ENCODE measurements around the gene TMEM271.
"Not testable (repeated sequence)": the region's sequence is repeated elsewhere in the genome, so short reads cannot be mapped to it uniquely, and the experiment has no call there.

TMEM271 gene

DNA sequence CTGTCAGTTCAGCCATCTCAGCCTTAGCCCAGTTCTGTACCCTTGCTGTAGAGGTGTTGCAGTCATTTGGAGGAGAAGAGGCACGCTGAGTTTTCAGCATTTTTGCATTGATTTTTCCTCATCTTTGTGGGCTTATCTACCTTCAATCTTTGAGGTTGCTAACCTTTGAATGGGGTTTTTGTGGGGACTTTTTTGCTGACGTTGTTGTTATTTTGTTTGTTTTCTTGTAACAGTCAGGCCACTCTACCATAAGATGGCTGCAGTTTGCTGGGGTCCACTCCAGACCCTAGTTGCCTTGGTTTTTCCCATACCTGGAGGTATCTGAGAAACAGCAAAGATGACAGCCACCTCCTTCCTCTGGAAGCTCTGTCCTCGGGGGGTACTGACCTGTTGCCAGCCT is 22.8 kb upstream of the TMEM271 start:
- Histone ChIP-seq H3K27ac (ENCODE audit: low read depth, low read length) (no peak overlapping the region), H3K4me3 (ENCODE audit: low read length) (no peak overlapping the region)
- WGBS (ENCODE audit: extremely low coverage, insufficient coverage, low lambda C conversion rate): no CpG with 5 or more reads among the region's 3 CpGs

DNA sequence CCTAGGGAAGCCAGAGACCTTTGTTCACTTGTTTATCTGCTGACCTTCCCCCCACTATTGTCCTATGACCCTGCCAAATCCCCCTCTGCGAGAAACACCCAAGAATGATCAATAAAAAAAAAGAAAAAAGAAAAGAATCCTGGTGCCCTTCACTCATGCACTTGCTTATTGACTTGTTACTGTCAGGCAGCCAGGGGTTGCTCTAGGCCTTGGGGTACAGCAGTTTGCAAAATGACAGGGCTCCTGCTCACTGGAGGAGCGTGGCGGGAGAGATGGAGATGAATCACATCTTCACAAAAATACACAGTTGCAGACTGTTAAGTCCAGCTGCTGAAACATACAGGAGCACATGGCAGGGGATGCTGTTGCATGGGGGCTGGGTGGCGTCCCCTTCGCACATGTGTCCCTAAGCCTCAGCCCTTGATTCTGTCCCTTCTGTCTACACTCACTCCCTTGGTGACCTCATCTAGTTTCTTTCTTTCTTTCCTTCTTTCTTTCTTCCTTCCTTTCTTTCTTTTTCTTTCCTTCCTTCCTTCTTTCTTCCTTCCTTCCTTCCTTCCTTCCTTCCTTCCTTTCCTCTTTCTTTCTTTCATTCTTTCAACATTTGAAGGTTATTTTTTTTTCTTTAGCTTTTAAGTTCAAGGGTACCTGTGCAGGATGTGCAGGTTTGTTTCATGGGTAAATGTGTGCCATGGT is 16.9 kb upstream of the TMEM271 start:
- no peak overlapping the region for H3K4me2 ChIP-seq (ENCODE audit: low read length)
- WGBS (ENCODE audit: extremely low coverage, insufficient coverage, low lambda C conversion rate): no CpG with 5 or more reads among the region's 5 CpGs
- H3K79me1 ChIP-seq (ENCODE audit: low read length): no peaks in the 10 kb centered on the region
- H3K23ac ChIP-seq (ENCODE audit: low read length): no peak overlapping the region
- no peak overlapping the region for H3K9ac ChIP-seq (ENCODE audit: low read length)
- DNase-seq: no peak
- no peak overlapping the region for H4K8ac ChIP-seq (ENCODE audit: low read depth, low read length)
- H4K5ac ChIP-seq (ENCODE audit: low read length): no peak overlapping the region
- no peak overlapping the region for H3K27ac ChIP-seq (ENCODE audit: low read depth, low read length)
- H2BK15ac ChIP-seq (replicated peaks; ENCODE audit: low read depth): no peak overlapping the region
- no peak overlapping the region for H3K4ac ChIP-seq (ENCODE audit: low read depth, low read length)
- no peaks in the 10 kb centered on the region for H3K79me2 ChIP-seq (ENCODE audit: control insufficient read depth, insufficient read depth, low read length)
- H3K4me1 ChIP-seq (ENCODE audit: control insufficient read depth, low read depth, low read length): no peaks in the 10 kb centered on the region
- no peak overlapping the region for H3K18ac ChIP-seq (ENCODE audit: low read length)
- H3K36me3 ChIP-seq (ENCODE audit: control insufficient read depth, insufficient read depth, low read length): no peaks in the 10 kb centered on the region
- H3K56ac ChIP-seq (ENCODE audit: low read length): no peak overlapping the region
- no peak overlapping the region for H2BK120ac ChIP-seq (ENCODE audit: low read depth, low read length)
- no peaks in the 10 kb centered on the region for H3K27me3 ChIP-seq (ENCODE audit: insufficient read depth, low read length, poor library complexity)
- H2AK5ac ChIP-seq (ENCODE audit: low read length): no peak overlapping the region
- no peak overlapping the region for H3K4me3 ChIP-seq (ENCODE audit: low read length)
- no peak overlapping the region for H2BK5ac ChIP-seq (ENCODE audit: low read length)

More for the DNA sequence above, 22.8 kb upstream of the TMEM271 start:
- no peak overlapping the region for H2BK5ac ChIP-seq (ENCODE audit: low read length)
- no peaks in the 10 kb centered on the region for H3K79me1 ChIP-seq (ENCODE audit: low read length)
- H2BK120ac ChIP-seq (ENCODE audit: low read depth, low read length): no peak overlapping the region
- no peak overlapping the region for H3K9ac ChIP-seq (ENCODE audit: low read length)
- H3K4ac ChIP-seq (ENCODE audit: low read depth, low read length): no peak overlapping the region
- H3K18ac ChIP-seq (ENCODE audit: low read length): no peak overlapping the region
- no peak for DNase-seq
- H3K56ac ChIP-seq (ENCODE audit: low read length): no peak overlapping the region
- no peaks in the 10 kb centered on the region for H3K27me3 ChIP-seq (ENCODE audit: insufficient read depth, low read length, poor library complexity)
- H3K4me2 ChIP-seq (ENCODE audit: low read length): no peak overlapping the region
- H2AK5ac ChIP-seq (ENCODE audit: low read length): no peak overlapping the region
- no peak overlapping the region for H3K23ac ChIP-seq (ENCODE audit: low read length)
- H3K79me2 ChIP-seq (ENCODE audit: control insufficient read depth, insufficient read depth, low read length): no peaks in the 10 kb centered on the region
- no peak overlapping the region for H2BK15ac ChIP-seq (replicated peaks; ENCODE audit: low read depth)
- no peaks in the 10 kb centered on the region for H3K4me1 ChIP-seq (ENCODE audit: control insufficient read depth, low read depth, low read length)
- no peaks in the 10 kb centered on the region for H3K36me3 ChIP-seq (ENCODE audit: control insufficient read depth, insufficient read depth, low read length)
- no peak overlapping the region for H4K5ac ChIP-seq (ENCODE audit: low read length)
- no peak overlapping the region for H4K8ac ChIP-seq (ENCODE audit: low read depth, low read length)

DNA sequence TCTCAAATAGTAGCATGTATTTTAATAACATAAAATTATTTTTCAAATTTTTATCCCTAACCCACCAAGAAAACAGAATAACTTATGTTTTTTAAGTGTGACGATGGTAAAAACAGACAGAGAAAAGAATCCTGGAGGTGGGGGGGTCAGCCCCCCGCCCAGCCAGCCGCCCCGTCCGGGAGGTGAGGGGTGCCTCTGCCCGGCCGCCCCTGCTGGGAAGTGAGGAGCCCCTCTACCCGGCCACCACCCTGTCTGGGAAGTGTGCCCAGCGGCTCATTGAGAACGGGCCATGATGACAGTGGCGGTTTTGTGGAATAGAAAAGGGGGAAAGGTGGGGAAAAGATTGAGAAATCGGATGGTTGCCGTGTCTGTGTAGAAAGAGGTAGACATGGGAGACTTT is 16.1 kb upstream of the TMEM271 start:
- not testable (repeated sequence) for H2BK5ac ChIP-seq (ENCODE audit: low read length); H4K5ac ChIP-seq (ENCODE audit: low read length)
- WGBS (ENCODE audit: extremely low coverage, insufficient coverage, low lambda C conversion rate): no CpG with 5 or more reads among the region's 13 CpGs

GRCh38 chr4:590313-590841 is 14.3 kb upstream of the TMEM271 start:
- no peak overlapping the region for H3K4me3 ChIP-seq (ENCODE audit: low read length)
- no peak overlapping the region for H3K18ac ChIP-seq (ENCODE audit: low read length)
- no peak overlapping the region for H2BK5ac ChIP-seq (ENCODE audit: low read length)
- no peaks in the 10 kb centered on the region for H3K79me1 ChIP-seq (ENCODE audit: low read length)
- no peak for DNase-seq
- H3K56ac ChIP-seq (ENCODE audit: low read length): no peak overlapping the region
- no CpG with 5 or more reads among the region's 12 CpGs for WGBS (ENCODE audit: extremely low coverage, insufficient coverage, low lambda C conversion rate)
- no peak overlapping the region for H3K27ac ChIP-seq (ENCODE audit: low read depth, low read length)
- no peak overlapping the region for H2BK15ac ChIP-seq (replicated peaks; ENCODE audit: low read depth)
- H4K5ac ChIP-seq (ENCODE audit: low read length): no peak overlapping the region
- H2AK5ac ChIP-seq (ENCODE audit: low read length): no peak overlapping the region
- H3K27me3 ChIP-seq (ENCODE audit: insufficient read depth, low read length, poor library complexity): no peaks in the 10 kb centered on the region
- no peaks in the 10 kb centered on the region for H3K36me3 ChIP-seq (ENCODE audit: control insufficient read depth, insufficient read depth, low read length)
- no peak overlapping the region for H3K4me2 ChIP-seq (ENCODE audit: low read length)
- no peaks in the 10 kb centered on the region for H3K4me1 ChIP-seq (ENCODE audit: control insufficient read depth, low read depth, low read length)
- no peaks in the 10 kb centered on the region for H3K79me2 ChIP-seq (ENCODE audit: control insufficient read depth, insufficient read depth, low read length)
- H2BK120ac ChIP-seq (ENCODE audit: low read depth, low read length): no peak overlapping the region
- no peak overlapping the region for H3K23ac ChIP-seq (ENCODE audit: low read length)
- no peak overlapping the region for H3K9ac ChIP-seq (ENCODE audit: low read length)
- H3K4ac ChIP-seq (ENCODE audit: low read depth, low read length): no peak overlapping the region
- no peak overlapping the region for H4K8ac ChIP-seq (ENCODE audit: low read depth, low read length)

More for the DNA sequence above, 16.1 kb upstream of the TMEM271 start:
- H3K4me3 ChIP-seq (ENCODE audit: low read length); H3K18ac ChIP-seq (ENCODE audit: low read length); H3K79me1 ChIP-seq (ENCODE audit: low read length); H4K8ac ChIP-seq (ENCODE audit: low read depth, low read length); H3K36me3 ChIP-seq (ENCODE audit: control insufficient read depth, insufficient read depth, low read length); DNase-seq; H2BK120ac ChIP-seq (ENCODE audit: low read depth, low read length); H3K56ac ChIP-seq (ENCODE audit: low read length); H2BK15ac ChIP-seq (replicated peaks; ENCODE audit: low read depth); H2AK5ac ChIP-seq (ENCODE audit: low read length); H3K23ac ChIP-seq (ENCODE audit: low read length); H3K27ac ChIP-seq (ENCODE audit: low read depth, low read length); H3K9ac ChIP-seq (ENCODE audit: low read length); H3K4ac ChIP-seq (ENCODE audit: low read depth, low read length); H3K79me2 ChIP-seq (ENCODE audit: control insufficient read depth, insufficient read depth, low read length); H3K4me2 ChIP-seq (ENCODE audit: low read length); H3K27me3 ChIP-seq (ENCODE audit: insufficient read depth, low read length, poor library complexity); H3K4me1 ChIP-seq (ENCODE audit: control insufficient read depth, low read depth, low read length): not testable (repeated sequence)

- DNase-seq: no peak
- no peak overlapping the region for H2BK120ac ChIP-seq (ENCODE audit: low read depth, low read length)
- H3K4ac ChIP-seq (ENCODE audit: low read depth, low read length): no peak overlapping the region
- no peak overlapping the region for H3K27ac ChIP-seq (ENCODE audit: low read depth, low read length)
- no peaks in the 10 kb centered on the region for H3K4me1 ChIP-seq (ENCODE audit: control insufficient read depth, low read depth, low read length)
- H3K18ac ChIP-seq (ENCODE audit: low read length): no peak overlapping the region
- H2AK5ac ChIP-seq (ENCODE audit: low read length): no peak overlapping the region
- H3K79me2 ChIP-seq (ENCODE audit: control insufficient read depth, insufficient read depth, low read length): no peaks in the 10 kb centered on the region
- no peak overlapping the region for H3K4me3 ChIP-seq (ENCODE audit: low read length)
- no peaks in the 10 kb centered on the region for H3K27me3 ChIP-seq (ENCODE audit: insufficient read depth, low read length, poor library complexity)
- no peak overlapping the region for H2BK15ac ChIP-seq (replicated peaks; ENCODE audit: low read depth)
- no CpG with 5 or more reads among the region's 16 CpGs for WGBS (ENCODE audit: extremely low coverage, insufficient coverage, low lambda C conversion rate)
- no peak overlapping the region for H3K9ac ChIP-seq (ENCODE audit: low read length)
- no peak overlapping the region for H2BK5ac ChIP-seq (ENCODE audit: low read length)
- no peak overlapping the region for H4K8ac ChIP-seq (ENCODE audit: low read depth, low read length)
- no peak overlapping the region for H3K4me2 ChIP-seq (ENCODE audit: low read length)
- H3K56ac ChIP-seq (ENCODE audit: low read length): no peak overlapping the region
- no peaks in the 10 kb centered on the region for H3K79me1 ChIP-seq (ENCODE audit: low read length)
- no peak overlapping the region for H3K23ac ChIP-seq (ENCODE audit: low read length)
- no peak overlapping the region for H4K5ac ChIP-seq (ENCODE audit: low read length)
- H3K36me3 ChIP-seq (ENCODE audit: control insufficient read depth, insufficient read depth, low read length): no peaks in the 10 kb centered on the region
These were observed 13.3 kb upstream of the TMEM271 start for GRCh38 chr4:589219-589963.

Data from mesendoderm (in vitro differentiated cells).